Progenitor cell of endocrine pancreas (in vitro differentiated cells): ENCODE data around the gene OR2A12. TPM values are rescaled to one million over a fixed set of nuclear protein-coding genes. Genes with fewer than 3 reads are reported as not detected.

Experiments used
- DNase-seq: peaks from one replicate; pipeline ENCODE4 v3.0.0; 2021; ENCODE audit warnings: low spot score; ENCODE audit not compliant: unreplicated experiment
- H3K27ac Mint-ChIP-seq: 2 replicates; pipeline ENCODE4 v1.8.0; 2021; ENCODE audit warnings: mild to moderate bottlenecking, moderate library complexity, mixed read lengths
- H3K27me3 Mint-ChIP-seq: 2 replicates; pipeline ENCODE4 v1.8.0; 2021; ENCODE audit warnings: mixed read lengths
- H3K36me3 Mint-ChIP-seq: 2 replicates; pipeline ENCODE4 v1.8.0; 2022; ENCODE audit warnings: mixed read lengths; ENCODE audit not compliant: insufficient read depth
- H3K4me1 Mint-ChIP-seq: 2 replicates; pipeline ENCODE4 v1.8.0; 2021; ENCODE audit warnings: low read depth, mixed read lengths
- H3K4me3 Mint-ChIP-seq: 2 replicates; pipeline ENCODE4 v1.8.0; 2021; ENCODE audit warnings: low read depth, mild to moderate bottlenecking, moderate library complexity, mixed read lengths
- H3K9me3 Mint-ChIP-seq: 2 replicates; pipeline ENCODE4 v1.8.0; 2021; ENCODE audit warnings: low read depth, mixed read lengths
- CTCF ChIP-seq: fragments of 200-600 bp; sonication (generic); IDR thresholded peaks from one replicate; pipeline ENCODE4 v1.5.0; 2021; ENCODE audit warnings: antibody characterized with exemption, mild to moderate bottlenecking; ENCODE audit not compliant: unreplicated experiment
- total RNA-seq: library from RNA; stranded (reverse); gene quantifications from 2 replicates; pipeline ENCODE4 v1.2.1, GENCODE V29; 2021

OR2A12 gene
- total RNA-seq, 1 donor from 2014 or later: not detected

DNA sequence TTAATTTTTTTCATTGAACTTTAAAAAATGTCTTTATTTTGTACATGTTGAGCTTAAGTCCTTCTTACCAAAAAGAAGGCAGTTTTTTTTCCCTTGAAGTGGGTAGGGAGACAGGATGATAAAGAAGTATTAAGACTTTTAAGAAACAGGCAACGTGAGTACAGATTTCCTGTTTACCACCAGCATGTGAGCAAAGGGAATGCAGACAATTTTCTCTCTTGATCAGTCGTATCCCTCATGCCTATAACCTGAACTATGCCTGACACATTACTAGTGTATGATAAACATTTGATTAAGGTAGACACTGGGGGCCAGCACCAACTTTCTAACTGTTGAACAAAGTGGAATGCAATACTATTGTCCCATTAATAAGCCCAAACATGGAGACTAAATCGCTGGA, 14.5 kb downstream of the OR2A12 start:
- DNase-seq: no peak
- H3K36me3 Mint-ChIP-seq: no peaks in the 10 kb centered on the region
- no peaks in the 10 kb centered on the region for H3K27me3 Mint-ChIP-seq
- no peak overlapping the region for H3K27ac Mint-ChIP-seq
- TF ChIP-seq CTCF: no peak
- H3K4me3 Mint-ChIP-seq: no peak overlapping the region
- no peaks in the 10 kb centered on the region for H3K9me3 Mint-ChIP-seq
- H3K4me1 Mint-ChIP-seq: no peaks in the 10 kb centered on the region

DNA sequence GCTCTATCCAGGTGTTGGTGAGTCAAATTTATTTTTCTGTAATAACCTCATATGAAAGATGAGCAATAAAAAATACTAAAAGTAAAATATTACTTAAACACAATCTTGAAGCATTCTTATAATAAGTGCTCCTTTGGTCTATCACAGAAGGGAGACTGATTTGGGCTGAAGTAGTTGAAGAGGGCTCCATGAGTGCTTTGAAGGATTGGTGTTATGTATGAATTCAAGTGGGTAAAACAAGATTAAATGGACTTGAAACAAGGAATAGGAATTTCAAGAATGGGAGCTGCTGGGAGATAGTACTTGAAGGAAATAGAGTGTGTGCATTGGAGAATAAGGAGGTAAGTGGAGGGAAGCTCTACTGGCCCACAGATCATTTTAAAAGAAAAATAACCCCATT, 16.0 kb downstream of the OR2A12 start:
- Mint-ChIP-seq H3K4me3 (no peak overlapping the region), H3K27me3 (no peaks in the 10 kb centered on the region), H3K9me3 (no peaks in the 10 kb centered on the region), H3K27ac (no peak overlapping the region), H3K36me3 (no peaks in the 10 kb centered on the region), H3K4me1 (no peaks in the 10 kb centered on the region)
- no peak for DNase-seq
- no peak for TF ChIP-seq CTCF

- no peak for TF ChIP-seq CTCF
- H3K27ac Mint-ChIP-seq: no peak overlapping the region
- H3K27me3 Mint-ChIP-seq: no peaks in the 10 kb centered on the region
- no peak overlapping the region for H3K4me3 Mint-ChIP-seq
- no peaks in the 10 kb centered on the region for H3K4me1 Mint-ChIP-seq
- no peaks in the 10 kb centered on the region for H3K9me3 Mint-ChIP-seq
- no peaks in the 10 kb centered on the region for H3K36me3 Mint-ChIP-seq
- no peak for DNase-seq
These were observed 19.1 kb downstream of the OR2A12 start for GRCh38 chr7:144105211-144105610.

DNA sequence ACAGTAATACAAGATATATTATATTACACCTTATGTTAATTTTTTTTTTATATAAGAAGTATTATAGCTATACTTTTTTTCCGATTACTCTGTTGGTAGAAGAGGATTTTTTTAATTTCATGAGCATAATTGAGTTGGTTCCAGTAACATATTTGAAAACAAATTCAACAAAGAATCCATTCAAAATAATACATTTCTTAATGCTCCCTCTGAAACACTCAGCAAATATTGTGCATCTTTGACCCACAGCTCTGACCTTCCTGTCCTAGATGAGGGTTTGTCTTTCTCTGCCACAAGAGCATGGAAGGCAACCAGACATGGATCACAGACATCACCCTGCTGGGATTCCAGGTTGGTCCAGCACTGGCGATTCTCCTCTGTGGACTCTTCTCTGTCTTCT, 23.2 kb downstream of the OR2A12 start, which contains the start of gene OR2A2:
Gene OR2A2 (plus strand): TSS at position 301 of the 400 bp plus-strand sequence. CDS start 0 bp downstream, at position 301.
- no peak within 1 kb of the TSS for H3K4me3 Mint-ChIP-seq
- no peak for TF ChIP-seq CTCF
- H3K27ac Mint-ChIP-seq: no peak within 1 kb of the TSS
- H3K9me3 Mint-ChIP-seq: no peaks in the 10 kb centered on the region
- H3K36me3 Mint-ChIP-seq: no peaks in the 10 kb centered on the region
- no peaks in the 10 kb centered on the region for H3K27me3 Mint-ChIP-seq
- H3K4me1 Mint-ChIP-seq: no peaks in the 10 kb centered on the region
- no peak for DNase-seq

DNA sequence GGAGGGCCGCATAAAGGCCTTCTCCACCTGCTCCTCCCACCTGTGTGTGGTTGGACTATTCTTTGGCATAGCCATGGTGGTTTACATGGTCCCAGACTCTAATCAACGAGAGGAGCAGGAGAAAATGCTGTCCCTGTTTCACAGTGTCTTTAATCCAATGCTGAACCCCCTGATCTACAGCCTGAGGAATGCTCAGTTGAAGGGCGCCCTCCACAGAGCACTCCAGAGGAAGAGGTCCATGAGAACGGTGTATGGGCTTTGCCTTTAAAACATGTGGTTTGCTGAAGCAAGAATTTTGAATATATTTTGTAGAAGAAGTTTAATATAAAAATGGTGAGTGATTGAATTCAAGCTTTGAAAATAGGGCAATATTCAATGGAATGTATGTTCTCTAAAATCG, 24.2 kb downstream of the OR2A12 start:
- Mint-ChIP-seq H3K4me1 (no peaks in the 10 kb centered on the region), H3K36me3 (no peaks in the 10 kb centered on the region), H3K27ac (no peak overlapping the region), H3K4me3 (no peak overlapping the region), H3K9me3 (no peaks in the 10 kb centered on the region), H3K27me3 (no peaks in the 10 kb centered on the region)
- TF ChIP-seq CTCF: no peak
- no peak for DNase-seq
